Activated CD4-positive, alpha-beta T cell treated with anti-CD3 and anti-CD28 coated beads for 4 hours (primary cell): ENCODE data around the gene GNAL.
"Not testable (repeated sequence)": the region's sequence is repeated elsewhere in the genome, so short reads cannot be mapped to it uniquely, and the experiment has no call there.

Source experiments
- DNase-seq, 2 donors: peaks; one replicate each; pipeline ENCODE4 v3.0.0-alpha.2; 2020

Gene GNAL

DNA sequence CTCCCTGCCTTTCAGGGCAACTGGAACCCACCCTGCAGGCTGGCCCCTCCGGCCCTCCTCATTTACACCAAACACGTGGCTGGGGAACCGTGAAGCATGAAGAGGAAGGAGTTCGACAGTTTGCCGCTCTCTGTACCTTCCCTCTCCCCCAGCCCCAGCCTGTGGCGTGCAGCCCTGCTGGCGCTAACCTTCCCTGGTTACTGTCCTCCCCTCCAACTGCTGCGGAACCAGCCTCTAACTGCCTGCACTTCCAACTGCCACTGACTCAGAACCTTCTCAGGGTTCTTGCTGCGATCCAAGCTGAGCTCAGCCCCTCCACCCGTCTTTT lies 19.2 kb upstream of the GNAL start:
- DNase-seq: no peak

DNA sequence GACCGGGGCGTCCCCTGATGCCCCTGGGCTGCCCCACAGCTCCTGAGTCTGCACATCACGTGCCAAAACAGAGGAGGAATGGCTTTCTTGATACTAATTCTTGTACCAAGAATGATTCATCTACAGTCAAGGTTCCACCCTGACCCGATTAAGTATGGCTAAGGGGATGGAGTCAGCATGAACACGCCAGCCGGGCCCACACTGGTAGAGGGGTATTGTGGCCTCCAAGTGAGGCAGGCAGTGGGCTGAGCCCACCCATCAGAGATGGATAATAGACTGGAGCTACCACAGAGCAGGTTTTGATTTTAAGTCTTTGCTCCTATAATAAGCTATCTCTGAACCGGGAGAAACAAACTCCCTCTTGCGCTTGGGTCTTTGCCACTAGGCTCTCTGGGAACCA lies 17.9 kb upstream of the GNAL start:
- no peak for DNase-seq

DNA sequence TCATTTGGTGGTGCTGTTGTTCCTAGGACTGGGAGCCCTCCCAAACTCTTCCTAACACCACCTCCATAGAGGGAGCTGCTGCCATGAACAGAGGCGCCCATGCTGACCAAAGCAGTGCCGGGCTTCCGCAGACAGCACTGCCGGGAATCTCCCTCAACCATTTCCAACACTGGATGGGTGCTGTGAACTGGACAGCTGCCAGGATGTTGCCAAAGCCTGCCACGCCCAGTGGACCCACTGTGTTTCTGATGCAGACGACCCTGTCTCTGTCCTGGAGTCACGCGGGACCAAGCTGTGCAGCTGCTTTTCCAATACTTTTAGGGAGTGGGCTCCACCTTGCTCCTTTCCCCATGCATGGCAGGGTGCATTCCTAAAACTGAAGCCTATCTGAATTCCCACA lies 16.9 kb upstream of the GNAL start:
- no peak for DNase-seq

DNA sequence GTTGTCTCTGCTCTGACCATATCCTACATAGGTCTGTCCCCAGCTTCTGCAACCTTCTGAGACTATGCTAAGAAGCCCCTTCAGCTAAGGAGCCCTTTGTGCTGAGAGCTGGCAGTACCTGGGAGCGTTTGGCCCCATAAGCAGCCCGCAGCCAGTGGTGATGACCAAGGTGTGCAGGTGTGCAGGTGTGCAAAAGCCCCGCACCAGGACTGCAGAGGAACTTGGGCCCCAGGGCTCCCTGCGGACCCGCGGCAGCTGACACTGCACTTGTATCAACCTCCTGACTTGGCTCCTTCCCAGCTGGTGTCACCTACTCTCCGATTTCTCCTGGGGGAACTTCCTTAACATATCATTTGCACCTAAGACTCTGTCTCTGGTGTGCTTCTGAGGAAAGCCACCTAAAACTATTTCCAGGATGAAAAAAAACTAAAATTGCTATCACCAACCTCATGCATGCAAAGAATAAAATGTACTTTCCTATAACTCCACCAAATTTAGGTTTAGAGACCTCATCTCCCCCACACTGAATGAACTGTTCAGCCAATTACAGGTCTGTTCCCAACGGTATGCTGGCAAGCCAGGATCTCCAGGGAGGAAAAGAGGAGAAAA lies 16.1 kb upstream of the GNAL start:
- no peak for DNase-seq

DNA sequence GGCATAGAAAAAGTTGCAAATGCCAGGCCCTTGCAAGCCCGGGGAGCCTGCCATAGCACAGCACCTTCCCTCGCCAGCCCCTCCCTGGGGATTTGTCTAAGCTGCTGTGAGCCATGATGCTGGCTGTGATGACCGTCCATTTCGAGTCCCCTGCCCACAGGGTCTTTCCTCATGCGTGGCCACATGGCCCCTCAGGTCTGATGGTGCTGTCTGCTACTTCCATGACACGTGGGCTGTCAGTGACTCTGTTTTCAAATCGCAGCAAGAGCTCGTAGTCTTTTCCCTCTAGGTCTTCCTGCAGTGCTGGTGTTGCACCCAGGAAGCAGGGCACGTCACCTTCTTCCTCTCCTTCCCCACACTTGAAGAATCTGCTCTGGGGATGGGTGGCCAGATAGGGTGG lies 15.5 kb upstream of the GNAL start:
- DNase-seq: no peak

DNA sequence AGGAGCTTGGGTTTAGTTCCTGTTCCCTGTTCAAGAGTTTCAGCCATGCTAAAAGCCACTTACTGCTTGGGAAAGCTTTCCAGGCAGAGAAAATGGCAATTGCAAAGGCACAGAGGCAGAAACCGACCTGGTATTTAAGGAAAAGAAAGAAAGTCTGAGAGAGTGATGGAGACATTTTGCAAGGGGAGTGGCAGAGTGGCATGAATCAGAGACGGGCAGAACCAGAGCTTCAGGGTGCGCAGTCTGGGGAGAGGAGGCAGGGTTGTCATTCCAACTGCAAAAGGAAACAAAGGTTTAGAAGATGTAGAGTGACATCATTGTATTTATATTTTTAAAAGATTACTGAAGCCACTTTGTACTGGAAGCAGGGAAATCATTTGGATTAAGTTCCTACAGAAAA lies 14.9 kb upstream of the GNAL start:
- DNase-seq: no peak

DNA sequence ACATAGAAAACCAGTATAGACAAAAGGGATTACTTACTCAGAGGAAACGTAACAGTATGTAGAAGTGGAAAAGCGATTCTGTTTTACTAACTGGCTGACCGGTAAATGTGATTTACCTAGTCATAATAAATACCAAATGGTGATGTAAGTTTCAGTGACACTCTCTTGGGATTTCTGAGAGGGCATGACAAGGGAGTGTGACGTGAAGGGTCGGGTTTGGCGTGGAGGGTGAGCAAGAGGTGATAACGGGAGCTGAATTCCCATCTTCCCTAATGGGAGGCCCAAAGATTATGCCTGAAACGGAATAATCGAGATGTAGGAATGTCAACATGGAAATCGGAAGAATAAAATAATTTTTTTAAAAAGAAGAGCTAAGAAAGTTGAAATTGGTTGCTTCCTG lies 12.7 kb upstream of the GNAL start:
- DNase-seq: no peak

DNA sequence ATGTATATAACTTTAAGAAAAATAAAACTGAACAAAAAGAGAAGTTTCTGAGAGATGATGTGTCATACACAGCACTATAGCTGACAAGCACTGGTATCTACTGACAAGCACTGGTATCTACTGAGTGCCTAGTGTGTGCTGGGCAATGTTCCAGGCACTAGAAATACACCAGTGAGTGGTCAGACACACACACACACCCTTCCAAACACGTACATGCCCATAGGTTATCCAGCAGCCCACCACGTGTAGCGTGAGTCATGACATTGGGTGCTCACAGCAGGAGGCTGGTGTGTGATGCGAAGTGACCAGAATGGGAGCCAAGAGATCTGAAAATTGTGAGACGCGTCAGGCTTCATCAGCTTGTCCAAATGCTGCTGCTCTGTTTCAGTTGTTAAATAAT lies 12.2 kb upstream of the GNAL start:
- DNase-seq: no peak

DNA sequence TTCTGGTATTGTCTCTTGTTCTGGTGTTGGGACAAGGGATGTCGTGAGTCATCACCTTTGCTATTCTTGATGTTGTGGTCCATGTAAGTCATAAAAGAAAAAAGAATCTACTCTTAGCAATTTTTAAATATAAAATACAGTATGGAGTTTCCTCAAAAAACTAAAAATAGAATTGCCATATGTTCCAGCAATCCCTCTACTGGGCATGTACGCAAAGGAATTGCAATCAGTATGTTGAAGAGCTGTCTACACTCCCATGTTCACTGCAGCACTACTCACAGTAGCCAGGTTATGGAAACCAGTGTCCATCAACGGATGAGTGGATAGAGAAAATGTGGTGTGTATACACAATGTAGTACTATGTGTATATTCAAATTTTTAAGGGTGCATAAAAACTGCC lies 10.9 kb upstream of the GNAL start:
- no peak for DNase-seq

DNA sequence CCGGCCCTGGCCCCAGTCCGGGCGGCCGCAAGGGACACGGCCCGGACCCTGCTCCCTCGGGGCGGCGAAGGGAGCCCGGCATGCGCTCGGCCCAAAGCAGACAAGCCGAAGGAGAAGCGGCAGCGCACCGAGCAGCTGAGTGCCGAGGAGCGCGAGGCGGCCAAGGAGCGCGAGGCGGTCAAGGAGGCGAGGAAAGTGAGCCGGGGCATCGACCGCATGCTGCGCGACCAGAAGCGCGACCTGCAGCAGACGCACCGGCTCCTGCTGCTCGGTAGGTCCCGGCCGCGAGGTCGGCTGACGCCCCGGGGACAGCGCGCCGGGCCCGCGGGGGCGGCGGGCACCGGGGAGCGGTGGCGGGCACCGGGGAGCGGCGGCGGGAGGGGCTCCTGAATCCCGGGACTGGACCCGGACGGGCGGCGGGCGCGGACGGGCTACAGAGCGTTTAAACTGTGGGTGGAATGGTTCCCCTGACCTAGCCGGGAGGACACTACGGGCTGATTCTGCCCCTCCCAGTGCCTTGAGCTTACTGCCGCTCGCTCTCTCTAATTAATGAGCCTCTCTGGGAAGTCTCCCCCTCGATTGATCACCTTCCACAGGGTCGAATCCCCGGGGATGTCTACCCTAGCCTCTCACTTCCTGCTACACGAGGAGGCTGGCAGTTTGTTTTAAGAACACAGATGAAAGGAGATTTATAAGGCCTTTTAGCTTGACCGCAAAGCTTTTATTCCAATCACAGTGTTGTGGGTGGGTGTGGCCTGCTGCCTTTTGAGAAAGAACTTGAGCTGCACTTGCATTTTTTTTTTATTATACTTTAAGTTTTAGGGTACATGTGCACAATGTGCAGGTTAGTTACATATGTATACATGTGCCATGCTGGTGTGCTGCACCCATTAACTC lies 853 bp downstream of the GNAL start:
- no peak for DNase-seq

DNA sequence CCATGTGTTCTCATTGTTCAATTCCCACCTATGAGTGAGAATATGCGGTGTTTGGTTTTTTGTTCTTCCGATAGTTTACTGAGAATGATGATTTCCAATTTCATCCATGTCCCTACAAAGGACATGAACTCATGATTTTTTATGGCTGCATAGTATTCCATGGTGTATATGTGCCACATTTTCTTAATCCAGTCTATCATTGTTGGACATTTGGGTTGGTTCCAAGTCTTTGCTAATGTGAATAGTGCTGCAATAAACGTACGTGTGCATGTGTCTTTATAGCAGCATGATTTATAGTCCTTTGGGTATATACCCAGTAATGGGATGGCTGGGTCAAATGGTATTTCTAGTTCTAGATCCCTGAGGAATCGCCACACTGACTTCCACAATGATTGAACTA lies 1.6 kb downstream of the GNAL start:
- not testable (repeated sequence) for DNase-seq

DNA sequence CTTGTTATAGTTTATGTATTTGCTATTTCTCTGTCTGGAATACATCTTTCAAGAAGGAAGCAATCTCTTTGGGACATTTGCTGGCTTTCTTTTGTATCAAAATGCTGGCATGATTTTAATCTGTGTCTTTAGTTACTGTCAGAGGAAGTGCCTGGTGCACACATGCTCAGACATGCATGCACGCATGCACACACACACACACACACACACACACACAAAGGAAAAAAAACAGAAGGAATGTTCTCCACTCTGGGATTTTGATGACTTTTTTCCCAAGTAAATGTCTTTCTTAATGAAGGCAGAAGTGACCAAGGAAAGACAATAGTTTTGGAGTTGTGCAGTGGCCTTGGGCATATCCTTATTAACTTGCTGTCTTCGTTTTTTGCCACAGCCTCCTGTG lies 6.7 kb downstream of the GNAL start:
- DNase-seq: no peak

DNA sequence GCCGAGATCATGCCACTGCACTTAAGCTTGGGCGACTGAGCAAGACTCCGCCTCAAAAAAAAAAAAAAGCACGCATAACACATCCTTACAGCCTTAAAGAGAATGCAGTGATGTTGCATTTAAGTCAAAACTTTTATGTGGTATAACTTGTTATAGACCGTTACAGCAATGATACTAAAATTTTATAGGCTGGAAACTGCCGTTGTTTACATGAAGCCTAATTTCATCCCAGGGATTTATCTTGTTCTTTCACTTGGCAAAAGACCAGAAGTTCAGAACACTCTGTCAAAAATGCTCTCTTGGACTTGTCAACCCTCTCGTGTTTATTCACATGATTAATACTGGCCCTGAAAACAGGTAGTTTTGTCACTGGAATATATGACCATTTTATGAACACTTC lies 7.4 kb downstream of the GNAL start:
- no peak for DNase-seq

DNA sequence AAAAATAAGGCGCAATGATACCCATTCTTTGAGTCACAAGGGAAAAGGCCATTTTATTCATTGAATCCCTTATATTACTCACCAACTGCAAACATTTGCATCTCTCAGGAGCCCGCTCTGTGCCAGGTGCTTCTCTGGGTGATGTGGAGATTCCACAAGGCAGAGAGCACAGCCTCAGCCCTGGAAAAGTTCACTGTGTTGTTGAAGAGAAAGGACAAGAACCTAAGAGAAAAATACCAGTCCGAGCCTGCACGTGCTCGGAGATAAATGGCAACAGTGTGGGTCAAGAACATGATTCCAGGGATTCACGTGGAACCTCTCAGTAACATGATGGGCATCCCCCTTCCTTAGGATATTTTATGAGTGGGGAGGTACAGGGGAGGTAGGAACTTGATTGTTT lies 11.8 kb downstream of the GNAL start:
- DNase-seq: no peak

DNA sequence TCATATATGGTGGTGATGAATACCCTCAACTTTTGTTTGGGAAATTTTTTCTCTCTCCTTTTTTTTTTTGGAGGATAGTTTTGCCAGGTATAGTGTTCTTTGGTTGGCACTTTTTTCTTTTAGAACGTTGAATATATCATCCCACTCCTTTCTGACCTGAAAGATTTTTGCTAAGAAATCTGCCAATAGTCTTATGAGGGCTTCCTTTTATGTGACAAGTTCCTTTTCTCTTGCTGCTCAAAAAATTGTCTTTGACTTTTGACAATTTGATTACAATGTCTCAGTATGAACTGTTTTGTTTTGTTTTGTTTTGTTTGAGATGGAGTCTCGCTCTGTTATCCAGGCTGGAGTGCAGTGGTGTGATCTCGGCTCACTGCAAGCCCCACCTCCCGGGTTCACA lies 21.5 kb downstream of the GNAL start:
- DNase-seq: no peak

DNA sequence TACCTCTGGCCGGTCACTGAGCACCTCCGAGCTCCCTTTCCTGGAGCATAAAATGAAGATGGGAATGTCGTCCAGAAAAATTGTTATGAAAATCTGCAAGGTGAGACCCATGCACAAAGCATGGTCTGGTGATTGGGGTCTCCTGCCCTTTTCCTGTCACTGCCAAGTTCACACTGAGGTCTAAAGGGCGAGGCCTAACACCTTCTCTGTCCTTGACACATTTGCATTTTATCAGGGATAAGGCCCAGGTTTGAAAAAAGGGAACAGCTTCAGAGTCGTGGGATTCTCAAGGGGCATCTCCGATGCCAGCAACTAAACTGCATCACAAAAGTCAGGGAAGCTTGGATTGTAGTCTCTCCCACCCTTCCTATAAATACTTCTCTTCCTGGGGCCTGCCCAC lies 24.7 kb downstream of the GNAL start:
- DNase-seq: no peak

DNA sequence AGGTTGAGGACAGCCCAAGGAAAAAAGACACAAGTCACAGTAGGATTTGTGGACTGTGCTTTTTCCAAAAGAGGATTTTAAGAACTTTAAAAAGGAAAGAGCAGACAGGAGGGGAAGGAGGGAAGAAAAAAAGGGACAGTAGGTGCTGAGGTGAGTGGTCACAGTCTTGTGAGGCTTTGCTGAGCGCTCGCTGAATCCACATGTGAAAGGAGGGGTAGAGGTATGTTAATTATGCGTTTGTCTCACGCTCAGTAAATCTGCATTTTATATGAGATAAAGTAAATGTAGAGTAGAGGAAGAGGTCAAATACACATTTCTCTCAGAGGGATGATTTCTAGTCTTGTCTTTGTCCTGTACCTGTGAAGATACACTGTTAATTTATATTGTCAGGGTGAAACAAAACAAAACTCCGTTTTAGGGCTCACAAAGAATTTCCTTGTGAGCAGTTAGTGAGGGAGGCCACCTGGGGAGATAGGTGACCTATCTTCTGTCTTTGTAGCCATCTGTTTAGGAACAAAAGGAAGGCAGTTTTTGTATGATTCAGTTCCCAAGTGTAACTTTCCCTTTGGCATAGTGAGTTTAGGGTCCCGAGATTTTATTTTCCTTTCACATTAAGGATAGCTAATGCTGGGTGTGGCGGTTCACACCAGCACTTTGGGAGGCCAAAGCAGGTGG lies 25.3 kb downstream of the GNAL start:
- no peak for DNase-seq

DNA sequence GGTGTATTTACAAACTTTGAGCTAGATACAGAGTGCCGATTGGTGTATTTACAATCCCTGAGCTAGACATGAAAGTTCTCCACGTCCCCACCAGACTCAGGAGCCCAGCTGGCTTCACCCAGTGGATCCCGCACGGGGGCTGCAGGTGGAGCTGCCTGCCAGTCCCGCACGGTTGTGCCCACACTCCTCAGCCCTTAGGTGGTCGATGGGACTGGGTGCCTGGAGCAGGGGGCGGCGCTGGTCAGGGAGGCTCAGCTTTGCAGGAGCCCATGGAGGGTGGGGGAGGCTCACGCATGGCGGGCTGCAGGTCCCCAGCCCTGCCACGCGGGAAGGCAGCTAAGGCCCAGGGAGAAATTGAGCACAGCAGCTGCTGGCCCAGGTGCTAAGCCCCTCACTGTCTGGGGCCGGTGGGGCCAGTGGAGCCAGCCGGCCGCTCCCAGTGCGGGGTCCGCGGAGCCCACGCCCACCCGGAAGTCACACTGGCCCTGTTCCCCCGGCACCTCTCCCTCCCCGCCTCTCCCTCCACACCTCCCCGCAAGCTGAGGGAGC lies 27.8 kb downstream of the GNAL start:
- DNase-seq: not testable (repeated sequence)

DNA sequence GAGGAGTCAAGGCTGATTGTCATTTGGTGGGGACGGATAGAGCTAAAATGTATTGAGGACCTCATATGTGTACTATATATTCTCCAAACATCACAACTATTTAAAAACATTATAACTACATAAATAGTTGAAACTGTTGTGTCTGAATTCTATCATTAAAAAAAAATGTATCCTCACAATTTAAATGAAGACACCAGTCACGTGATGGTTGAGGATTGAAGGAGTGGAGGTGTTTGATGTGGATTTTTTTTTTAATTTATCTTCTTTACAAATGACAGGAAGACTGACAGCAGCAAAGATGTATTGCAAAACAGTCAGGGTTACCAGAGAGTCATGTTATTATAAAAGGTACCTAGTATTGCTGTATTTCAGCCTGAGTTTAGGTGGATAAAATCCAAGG lies 30.0 kb downstream of the GNAL start:
- no peak for DNase-seq

DNA sequence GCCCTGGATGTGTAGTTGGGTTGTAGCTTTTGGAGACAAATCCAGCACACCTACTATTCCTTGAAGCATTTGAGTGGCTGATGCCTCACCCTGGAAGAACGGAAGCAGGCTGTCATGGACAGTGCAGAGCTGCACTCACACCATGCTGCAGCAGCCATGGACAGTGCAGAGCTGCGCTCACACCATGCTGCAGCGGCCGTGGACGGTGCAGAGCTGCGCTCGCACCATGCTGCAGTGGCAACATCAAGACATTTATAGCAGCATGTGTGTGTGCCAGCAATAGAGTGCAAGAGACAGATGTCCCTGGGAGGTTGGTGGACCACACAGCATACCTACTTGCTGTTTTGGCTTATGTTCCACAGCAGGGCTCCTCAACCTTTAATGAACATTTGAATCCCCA lies 30.6 kb downstream of the GNAL start:
- DNase-seq: no peak

DNA sequence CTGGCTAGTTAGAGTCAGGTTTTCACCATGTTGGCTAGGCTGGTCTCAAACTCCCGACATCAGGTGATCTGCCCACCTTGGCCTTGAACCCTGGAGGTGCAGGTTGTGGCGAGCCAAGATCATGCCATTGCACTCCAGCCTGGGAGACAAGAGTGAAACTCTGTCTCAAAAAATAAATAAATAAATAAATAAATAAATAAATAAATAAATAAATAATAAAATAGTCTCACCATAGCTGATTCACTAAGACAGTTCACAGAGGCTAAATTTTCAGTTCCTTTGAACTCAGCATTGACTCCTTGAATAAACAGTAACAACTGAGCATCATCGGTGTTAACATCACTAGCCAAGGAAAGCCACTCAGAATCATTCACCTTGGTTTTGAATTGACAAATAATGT lies 32.7 kb downstream of the GNAL start:
- no peak for DNase-seq

DNA sequence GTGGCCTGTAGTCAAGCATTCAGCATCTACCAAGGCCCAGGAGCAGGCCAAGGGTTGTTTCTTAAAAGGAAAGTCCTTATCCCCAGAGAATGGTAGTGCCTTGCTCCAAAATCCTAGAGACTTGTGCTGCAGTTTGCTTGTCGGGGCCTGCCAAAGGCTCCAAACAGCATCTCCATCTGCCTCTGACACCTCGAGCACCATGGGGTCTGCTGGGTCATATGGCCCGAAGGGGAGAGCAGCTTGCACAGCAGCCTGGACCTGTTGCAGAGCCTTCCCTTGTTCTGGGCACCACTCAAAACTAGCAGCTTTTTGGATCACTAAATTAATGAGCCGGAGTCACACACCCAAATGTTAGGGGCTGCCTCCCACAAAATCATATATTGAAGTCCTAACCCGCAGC lies 35.7 kb downstream of the GNAL start:
- DNase-seq: no peak

DNA sequence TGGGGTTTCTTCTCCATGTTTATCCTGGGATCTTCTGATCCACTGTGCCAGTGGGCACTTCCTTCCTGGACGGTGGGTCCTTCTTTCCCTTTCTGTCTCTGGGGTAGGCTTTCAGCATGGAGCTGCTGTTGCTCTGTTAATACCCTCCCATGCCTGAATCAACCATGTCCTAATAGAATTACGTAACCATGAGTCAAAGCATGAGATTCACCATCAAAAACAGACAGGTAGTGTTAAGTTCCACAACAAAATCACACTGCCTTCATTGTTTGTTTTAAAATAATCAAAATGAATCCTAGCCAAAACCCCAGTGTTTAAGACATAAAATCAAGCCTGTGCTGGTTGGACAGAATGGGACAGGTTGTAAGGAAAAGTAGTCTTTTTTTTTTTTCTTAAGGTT lies 37.5 kb downstream of the GNAL start:
- DNase-seq: no peak

DNA sequence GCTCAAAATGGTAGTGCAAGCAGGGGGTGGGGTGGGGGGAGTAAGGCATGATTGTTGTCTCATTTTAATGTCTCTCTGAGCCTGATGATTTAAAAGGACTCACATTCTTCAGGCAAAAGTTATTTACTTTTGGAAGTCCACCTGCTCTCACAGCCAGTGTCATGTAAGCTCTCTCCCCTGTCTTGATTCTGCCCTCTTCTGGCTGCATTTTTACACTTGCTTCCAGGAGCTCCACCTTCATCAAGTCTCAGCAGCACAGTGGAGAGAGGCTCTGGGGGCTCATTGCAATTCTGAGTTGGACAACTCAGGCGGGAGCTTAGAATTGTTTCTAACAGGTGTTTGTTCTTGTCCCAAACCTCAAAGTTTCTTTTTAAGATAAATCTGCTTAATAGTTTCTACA lies 39.2 kb downstream of the GNAL start:
- DNase-seq: no peak
